GM19397 (cell line): ENCODE measurements around the gene TMEM74B.
"Not testable (repeated sequence)": the region's sequence is repeated elsewhere in the genome, so short reads cannot be mapped to it uniquely, and the experiment has no call there.

Experiments
- ATAC-seq: cut with Tn5 transposase; IDR thresholded peaks from one replicate; pipeline ENCODE4 v1.9.1; 2021; ENCODE audit warnings: mild to moderate bottlenecking, moderate library complexity; ENCODE audit not compliant: unreplicated experiment

The TMEM74B gene

GRCh38 chr20:1149812-1150211 lies 35.0 kb downstream of the TMEM74B start:
- ATAC-seq = not testable (repeated sequence)

DNA sequence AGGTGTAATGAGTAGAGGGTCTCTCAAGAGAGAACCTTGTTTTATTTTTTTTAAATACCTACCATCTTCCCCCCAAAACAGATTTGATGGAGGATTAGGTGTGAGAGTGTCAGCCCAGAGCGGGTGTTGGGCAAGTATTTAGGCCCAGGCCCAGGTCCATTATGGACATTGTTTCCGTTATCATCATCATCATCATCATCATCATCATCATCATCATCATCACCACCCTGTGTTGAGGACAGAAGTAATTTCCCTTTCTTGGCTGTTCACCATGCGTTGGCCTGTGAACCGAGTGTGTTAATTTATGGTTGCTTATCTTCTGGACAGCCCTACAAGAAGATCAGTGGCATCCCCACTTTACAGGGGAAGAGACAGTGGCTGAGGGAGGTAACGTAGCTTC lies 37.8 kb downstream of the TMEM74B start:
- no peak for ATAC-seq

DNA sequence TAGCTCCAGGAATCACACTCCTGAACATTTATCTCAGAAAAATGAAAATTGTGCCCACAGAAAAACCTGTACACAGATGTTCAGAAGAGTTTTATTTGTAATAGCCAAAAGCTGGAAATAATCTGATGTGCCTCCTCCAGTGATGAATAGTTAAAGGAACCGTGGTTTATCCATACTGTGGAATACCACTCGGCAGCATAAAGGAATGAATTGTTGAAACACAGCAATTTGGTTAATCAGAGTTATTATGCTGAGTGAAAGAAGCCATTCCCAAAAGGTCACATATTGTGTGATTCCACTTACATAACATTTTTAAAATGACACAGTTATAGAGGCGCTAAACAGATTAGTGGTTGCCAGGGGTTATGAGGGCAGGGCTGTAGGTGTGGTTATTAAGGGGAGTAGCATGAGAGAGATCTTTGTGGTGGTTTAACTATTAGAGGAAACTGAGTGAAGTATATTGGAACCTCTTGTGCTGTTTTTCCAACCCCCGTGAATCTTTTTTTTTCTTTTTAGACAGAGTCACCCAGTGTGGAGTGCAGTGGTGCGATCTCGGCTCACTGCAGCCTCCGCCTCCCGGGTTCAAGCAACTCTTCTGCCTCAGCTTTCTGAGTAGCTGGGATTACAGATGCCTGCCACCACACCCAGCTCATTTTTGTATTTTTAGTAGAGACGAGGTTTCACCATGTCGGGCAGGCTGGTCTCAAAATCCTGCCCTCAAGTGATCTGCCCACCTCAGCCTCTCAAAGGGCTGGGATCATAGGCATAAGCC lies 40.2 kb downstream of the TMEM74B start:
- no peak for ATAC-seq

DNA sequence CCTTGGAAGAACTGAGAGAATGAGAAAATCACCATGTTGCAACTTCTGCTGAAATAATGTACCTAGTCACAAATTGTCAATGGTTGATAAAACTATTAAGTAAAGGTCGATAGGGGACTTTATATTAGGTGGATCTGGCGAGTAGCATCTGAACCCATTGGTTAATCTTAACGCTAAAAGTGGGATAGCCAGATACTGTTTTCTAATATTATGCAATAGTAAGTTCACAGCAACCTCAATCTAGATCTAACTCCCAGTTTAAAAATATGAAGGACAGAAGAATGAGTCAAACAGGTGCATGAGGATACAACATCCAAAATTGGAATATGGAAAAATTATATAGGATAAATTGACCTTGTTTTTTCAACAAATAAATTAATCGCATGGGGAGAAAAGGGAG lies 47.5 kb downstream of the TMEM74B start:
- no peak for ATAC-seq

DNA sequence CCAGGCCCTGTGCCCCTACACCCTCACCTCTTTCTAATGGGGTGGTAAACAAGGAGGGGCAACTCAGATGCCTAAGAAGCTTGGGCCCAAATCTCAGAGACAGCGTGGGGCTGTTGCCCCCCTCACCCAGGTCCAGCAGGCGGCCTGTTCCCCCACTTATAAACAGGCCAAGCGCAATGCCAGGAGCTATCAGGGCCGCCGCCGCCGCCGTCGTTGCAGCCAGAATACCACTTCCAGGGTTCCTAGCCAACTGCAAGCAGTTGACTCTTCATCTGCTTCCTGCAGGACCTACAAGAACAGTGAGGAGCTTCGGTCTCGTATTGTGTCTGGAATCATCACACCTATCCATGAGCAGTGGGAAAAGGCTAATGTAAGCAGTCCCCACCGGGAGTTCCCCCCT lies 49.9 kb downstream of the TMEM74B start:
- ATAC-seq = no peak

GRCh38 chr20:1134355-1134754 lies 50.4 kb downstream of the TMEM74B start:
- no peak for ATAC-seq

GRCh38 chr20:1131354-1131753 lies 53.4 kb downstream of the TMEM74B start:
- no peak for ATAC-seq

DNA sequence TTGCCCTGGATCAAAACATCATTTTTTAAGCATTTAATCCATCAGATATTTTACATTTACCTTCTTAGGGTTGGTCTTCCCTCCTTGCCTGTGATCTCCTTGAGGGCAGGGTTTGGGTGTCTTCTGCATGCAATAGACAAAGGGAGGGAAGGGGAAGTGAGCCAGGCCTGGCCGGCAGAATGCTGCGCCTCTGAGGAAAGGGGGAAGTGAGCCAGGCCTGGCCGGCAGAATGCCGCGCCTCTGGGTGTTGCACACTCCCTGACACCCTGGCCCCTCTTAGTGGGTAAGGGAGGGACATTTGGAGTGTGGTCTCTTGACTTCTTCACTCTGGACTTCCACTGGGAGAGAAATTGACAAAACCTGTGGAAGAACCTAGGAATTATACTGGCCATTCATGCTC lies 53.9 kb downstream of the TMEM74B start:
- no peak for ATAC-seq
